H1 (cell line): ENCODE results near the gene GTF3C5. TPM values are rescaled to one million over a fixed set of nuclear protein-coding genes. Genes with fewer than 3 reads are reported as not detected.

ENCODE experiments used
- FOSL1 ChIP-seq: IDR thresholded peaks from 2 replicates; pipeline ENCODE4 v1.6.1; 2011; ENCODE audit warnings: mild to moderate bottlenecking, low read depth, low read length, moderate library complexity; ENCODE audit not compliant: insufficient read depth
- HDAC2 ChIP-seq, 2 experiments: fragments of 300-600 bp in 1 of 2; sonication (generic) in 1 of 2; IDR thresholded peaks; 2 replicates each; pipeline ENCODE4 v1.6.1; 2011 to 2012; ENCODE audit warnings: low read depth in 2 of 2, low read length in 2 of 2, mild to moderate bottlenecking in 2 of 2, moderate library complexity in 2 of 2, borderline replicate concordance in 1 of 2, inconsistent platforms in 1 of 2
- MAFK ChIP-seq: IDR thresholded peaks from 2 replicates; pipeline ENCODE4 v1.6.1; 2012; ENCODE audit warnings: low read depth, mild to moderate bottlenecking, improper control_type of control experiment, low read length
- NRF1 ChIP-seq: IDR thresholded peaks from 2 replicates; pipeline ENCODE4 v1.6.1; 2011; ENCODE audit warnings: mild to moderate bottlenecking, low read depth, low read length, improper control_type of control experiment
- POLR2A ChIP-seq, 2 experiments: IDR thresholded peaks; 1 replicate in 1 of 2; 2 replicates in 1 of 2; pipeline ENCODE4 v1.6.1; 2011; ENCODE audit warnings: low read depth in 2 of 2, low read length in 2 of 2, mild to moderate bottlenecking in 2 of 2; ENCODE audit errors: control extremely low read depth in 1 of 2
- RXRA ChIP-seq: IDR thresholded peaks from 2 replicates; pipeline ENCODE4 v1.6.1; 2011; ENCODE audit warnings: low read depth, mild to moderate bottlenecking, low read length, moderate library complexity; ENCODE audit not compliant: insufficient read depth
- SP1 ChIP-seq: IDR thresholded peaks from 2 replicates; pipeline ENCODE4 v1.6.1; 2011; ENCODE audit warnings: low read depth, low read length
- polyA plus RNA-seq, 7 experiments: library from polyadenylated mRNA; depleted of rRNA in 3 of 7; stranded (reverse) in 5 of 7; unstranded in 2 of 7; fragments of >200 nt in 5 of 7; fragments of 200-250 nt in 2 of 7; gene quantifications; 1 replicate in 5 of 7; 2 replicates in 1 of 7; 4 replicates in 1 of 7; pipeline versions ENCODE4 v1.2.1 to v1.2.3, GENCODE V29; 2011 to 2013; ENCODE audit warnings: missing spikeins in 2 of 7, mixed read lengths in 2 of 7
- total RNA-seq: library from RNA; stranded (reverse); fragmentation: NEBNext Ultra II Directional; extraction: Animal tissue kit (Norgen Biotek cat#: 25700); gene quantifications from 2 replicates; pipeline ENCODE4 v1.2.1, GENCODE V29; 2021
- TF ChIP-seq, protein P1 (sequence below): fragments of 300-600 bp; sonication (generic); IDR thresholded peaks from 2 replicates; pipeline ENCODE4 v1.7.1; 2012; ENCODE audit warnings: low read length, moderate library complexity, mild to moderate bottlenecking, inconsistent platforms; ENCODE audit not compliant: insufficient replicate concordance

The GTF3C5 gene
- total and polyA plus RNA-seq, 2 of the 8 experiments (the other 6 are each of a cell fraction or from before 2014, with no cell fraction given): 78.7 to 87.1 TPM

DNA sequence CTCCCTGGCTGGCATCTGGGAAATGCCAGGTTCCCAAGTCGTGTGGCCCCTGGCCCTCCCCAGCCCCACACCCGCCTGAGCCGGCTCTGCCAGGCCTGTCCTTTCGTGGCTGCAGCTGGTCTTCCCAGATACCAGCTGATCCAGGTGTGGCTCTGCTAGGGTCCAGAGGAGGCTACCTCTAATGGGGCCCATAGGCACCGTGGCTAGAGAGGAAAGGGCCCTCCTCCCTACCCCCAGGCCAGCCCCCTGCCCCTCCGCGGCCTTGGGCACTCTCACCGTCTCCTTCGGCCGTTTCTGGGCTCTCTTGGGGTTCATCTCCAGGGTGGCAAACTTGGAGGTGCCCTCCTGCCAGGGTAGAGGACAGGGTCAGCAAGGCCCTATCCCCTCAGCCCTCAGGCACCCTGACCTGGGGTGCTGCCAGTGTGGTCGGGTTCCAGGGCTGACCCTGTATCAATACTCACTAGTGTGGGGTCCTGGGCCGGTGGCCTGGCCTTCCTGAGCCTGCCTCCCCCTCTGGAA lies 73.2 kb downstream of the GTF3C5 start (continued):
- TF ChIP-seq, protein P1, sequence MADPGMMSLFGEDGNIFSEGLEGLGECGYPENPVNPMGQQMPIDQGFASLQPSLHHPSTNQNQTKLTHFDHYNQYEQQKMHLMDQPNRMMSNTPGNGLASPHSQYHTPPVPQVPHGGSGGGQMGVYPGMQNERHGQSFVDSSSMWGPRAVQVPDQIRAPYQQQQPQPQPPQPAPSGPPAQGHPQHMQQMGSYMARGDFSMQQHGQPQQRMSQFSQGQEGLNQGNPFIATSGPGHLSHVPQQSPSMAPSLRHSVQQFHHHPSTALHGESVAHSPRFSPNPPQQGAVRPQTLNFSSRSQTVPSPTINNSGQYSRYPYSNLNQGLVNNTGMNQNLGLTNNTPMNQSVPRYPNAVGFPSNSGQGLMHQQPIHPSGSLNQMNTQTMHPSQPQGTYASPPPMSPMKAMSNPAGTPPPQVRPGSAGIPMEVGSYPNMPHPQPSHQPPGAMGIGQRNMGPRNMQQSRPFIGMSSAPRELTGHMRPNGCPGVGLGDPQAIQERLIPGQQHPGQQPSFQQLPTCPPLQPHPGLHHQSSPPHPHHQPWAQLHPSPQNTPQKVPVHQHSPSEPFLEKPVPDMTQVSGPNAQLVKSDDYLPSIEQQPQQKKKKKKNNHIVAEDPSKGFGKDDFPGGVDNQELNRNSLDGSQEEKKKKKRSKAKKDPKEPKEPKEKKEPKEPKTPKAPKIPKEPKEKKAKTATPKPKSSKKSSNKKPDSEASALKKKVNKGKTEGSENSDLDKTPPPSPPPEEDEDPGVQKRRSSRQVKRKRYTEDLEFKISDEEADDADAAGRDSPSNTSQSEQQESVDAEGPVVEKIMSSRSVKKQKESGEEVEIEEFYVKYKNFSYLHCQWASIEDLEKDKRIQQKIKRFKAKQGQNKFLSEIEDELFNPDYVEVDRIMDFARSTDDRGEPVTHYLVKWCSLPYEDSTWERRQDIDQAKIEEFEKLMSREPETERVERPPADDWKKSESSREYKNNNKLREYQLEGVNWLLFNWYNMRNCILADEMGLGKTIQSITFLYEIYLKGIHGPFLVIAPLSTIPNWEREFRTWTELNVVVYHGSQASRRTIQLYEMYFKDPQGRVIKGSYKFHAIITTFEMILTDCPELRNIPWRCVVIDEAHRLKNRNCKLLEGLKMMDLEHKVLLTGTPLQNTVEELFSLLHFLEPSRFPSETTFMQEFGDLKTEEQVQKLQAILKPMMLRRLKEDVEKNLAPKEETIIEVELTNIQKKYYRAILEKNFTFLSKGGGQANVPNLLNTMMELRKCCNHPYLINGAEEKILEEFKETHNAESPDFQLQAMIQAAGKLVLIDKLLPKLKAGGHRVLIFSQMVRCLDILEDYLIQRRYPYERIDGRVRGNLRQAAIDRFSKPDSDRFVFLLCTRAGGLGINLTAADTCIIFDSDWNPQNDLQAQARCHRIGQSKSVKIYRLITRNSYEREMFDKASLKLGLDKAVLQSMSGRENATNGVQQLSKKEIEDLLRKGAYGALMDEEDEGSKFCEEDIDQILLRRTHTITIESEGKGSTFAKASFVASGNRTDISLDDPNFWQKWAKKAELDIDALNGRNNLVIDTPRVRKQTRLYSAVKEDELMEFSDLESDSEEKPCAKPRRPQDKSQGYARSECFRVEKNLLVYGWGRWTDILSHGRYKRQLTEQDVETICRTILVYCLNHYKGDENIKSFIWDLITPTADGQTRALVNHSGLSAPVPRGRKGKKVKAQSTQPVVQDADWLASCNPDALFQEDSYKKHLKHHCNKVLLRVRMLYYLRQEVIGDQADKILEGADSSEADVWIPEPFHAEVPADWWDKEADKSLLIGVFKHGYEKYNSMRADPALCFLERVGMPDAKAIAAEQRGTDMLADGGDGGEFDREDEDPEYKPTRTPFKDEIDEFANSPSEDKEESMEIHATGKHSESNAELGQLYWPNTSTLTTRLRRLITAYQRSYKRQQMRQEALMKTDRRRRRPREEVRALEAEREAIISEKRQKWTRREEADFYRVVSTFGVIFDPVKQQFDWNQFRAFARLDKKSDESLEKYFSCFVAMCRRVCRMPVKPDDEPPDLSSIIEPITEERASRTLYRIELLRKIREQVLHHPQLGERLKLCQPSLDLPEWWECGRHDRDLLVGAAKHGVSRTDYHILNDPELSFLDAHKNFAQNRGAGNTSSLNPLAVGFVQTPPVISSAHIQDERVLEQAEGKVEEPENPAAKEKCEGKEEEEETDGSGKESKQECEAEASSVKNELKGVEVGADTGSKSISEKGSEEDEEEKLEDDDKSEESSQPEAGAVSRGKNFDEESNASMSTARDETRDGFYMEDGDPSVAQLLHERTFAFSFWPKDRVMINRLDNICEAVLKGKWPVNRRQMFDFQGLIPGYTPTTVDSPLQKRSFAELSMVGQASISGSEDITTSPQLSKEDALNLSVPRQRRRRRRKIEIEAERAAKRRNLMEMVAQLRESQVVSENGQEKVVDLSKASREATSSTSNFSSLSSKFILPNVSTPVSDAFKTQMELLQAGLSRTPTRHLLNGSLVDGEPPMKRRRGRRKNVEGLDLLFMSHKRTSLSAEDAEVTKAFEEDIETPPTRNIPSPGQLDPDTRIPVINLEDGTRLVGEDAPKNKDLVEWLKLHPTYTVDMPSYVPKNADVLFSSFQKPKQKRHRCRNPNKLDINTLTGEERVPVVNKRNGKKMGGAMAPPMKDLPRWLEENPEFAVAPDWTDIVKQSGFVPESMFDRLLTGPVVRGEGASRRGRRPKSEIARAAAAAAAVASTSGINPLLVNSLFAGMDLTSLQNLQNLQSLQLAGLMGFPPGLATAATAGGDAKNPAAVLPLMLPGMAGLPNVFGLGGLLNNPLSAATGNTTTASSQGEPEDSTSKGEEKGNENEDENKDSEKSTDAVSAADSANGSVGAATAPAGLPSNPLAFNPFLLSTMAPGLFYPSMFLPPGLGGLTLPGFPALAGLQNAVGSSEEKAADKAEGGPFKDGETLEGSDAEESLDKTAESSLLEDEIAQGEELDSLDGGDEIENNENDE: no peak
- TF ChIP-seq HDAC2 (IDR thresholded peaks at IDR 0.05; ENCODE audit: borderline replicate concordance in 1 of 2, low read depth in 2 of 2, low read length in 2 of 2) (no peak), RXRA (no peak), NRF1 (no peak), MAFK (no peak), SP1 (no peak), POLR2A (IDR thresholded peaks at IDR 0.05; ENCODE audit: control extremely low read depth in 1 of 2, low read depth in 2 of 2, low read length in 2 of 2) (no peak), FOSL1 (no peak)
